Stimulated activated effector memory CD8-positive, alpha-beta T cell treated with anti-CD3 and anti-CD28 coated beads, Interleukin-12 subunit alpha, Interleukin-12 subunit beta, amount 100 ng/mL, for 72 hours (primary cell): Measurements from ENCODE around the gene ORC2.
"Not testable (repeated sequence)": the region's sequence is repeated elsewhere in the genome, so short reads cannot be mapped to it uniquely, and the experiment has no call there.

ENCODE experiments used
- ATAC-seq: fragments of 150-1000 bp; cut with Tn5 transposase; 2 replicates; pipeline ENCODE4 v1.10.0; 2021
- DNase-seq, 2 donors: peaks; one replicate each; pipeline ENCODE4 v3.0.0; 2021 to 2022; ENCODE audit warnings: low spot score in 2 of 2
- H3K27ac Mint-ChIP-seq: one replicate; pipeline ENCODE4 v1.8.0; 2022; ENCODE audit warnings: mild to moderate bottlenecking, mixed read lengths
- H3K36me3 Mint-ChIP-seq: one replicate; pipeline ENCODE4 v1.8.0; 2022; ENCODE audit warnings: mild to moderate bottlenecking, mixed read lengths
- H3K4me1 Mint-ChIP-seq: one replicate; pipeline ENCODE4 v1.8.0; 2022; ENCODE audit warnings: mixed read lengths
- H3K4me3 Mint-ChIP-seq: one replicate; pipeline ENCODE4 v1.8.0; 2022; ENCODE audit warnings: mild to moderate bottlenecking, mixed read lengths
- H3K9me3 Mint-ChIP-seq: one replicate; pipeline ENCODE4 v1.8.0; 2022; ENCODE audit warnings: mixed read lengths

The ORC2 gene

GRCh38 chr2:200899482-200899881, 64.0 kb downstream of the ORC2 start:
- DNase-seq: no peak
- Mint-ChIP-seq H3K9me3 (no peaks in the 10 kb centered on the region), H3K36me3 (peaks cover 87% of the 10 kb centered on the region), H3K4me3 (no peak overlapping the region), H3K4me1 (peaks cover 22% of the 10 kb centered on the region), H3K27ac (peak overlapping the region; percentile 52)
- no peak for ATAC-seq

GRCh38 chr2:200888704-200889625, 74.5 kb downstream of the ORC2 start, which contains the start of the genes NIF3L1 and PPIL3:
Gene NIF3L1, plus strand, starts transcription at chr2:200889371. Its CDS starts 2,573 bp downstream, at chr2:200891944.
Gene PPIL3, minus strand, starts transcription at chr2:200889077. Its CDS starts 1,462 bp downstream, at chr2:200887615.
- ATAC-seq: peak; percentile 92
- peak; percentile 87 to 97 for DNase-seq
- Mint-ChIP-seq H3K36me3 (peaks cover 75% of the 10 kb centered on the region), H3K27ac (peak within 1 kb of the TSS; percentile 99), H3K4me1 (peaks cover 48% of the 10 kb centered on the region), H3K4me3 (peak within 1 kb of the TSS; percentile 94), H3K9me3 (no peaks in the 10 kb centered on the region)

- H3K4me1 Mint-ChIP-seq, H3K27ac Mint-ChIP-seq, H3K9me3 Mint-ChIP-seq, ATAC-seq, DNase-seq, H3K4me3 Mint-ChIP-seq: not testable (repeated sequence)
- H3K36me3 Mint-ChIP-seq: peaks cover 97% of the 10 kb centered on the region
Observed at GRCh38 chr2:200881715-200882249, 81.7 kb downstream of the ORC2 start.

GRCh38 chr2:200878289-200878880, 85.1 kb downstream of the ORC2 start:
- DNase-seq: no peak
- H3K4me3 Mint-ChIP-seq: no peak overlapping the region
- ATAC-seq: no peak
- peaks cover 97% of the 10 kb centered on the region for H3K36me3 Mint-ChIP-seq
- no peaks in the 10 kb centered on the region for H3K4me1 Mint-ChIP-seq
- H3K9me3 Mint-ChIP-seq: no peaks in the 10 kb centered on the region
- H3K27ac Mint-ChIP-seq: no peak overlapping the region

GRCh38 chr2:200877443-200877842, 86.0 kb downstream of the ORC2 start:
- no peak overlapping the region for H3K4me3 Mint-ChIP-seq
- no peaks in the 10 kb centered on the region for H3K9me3 Mint-ChIP-seq
- peaks cover 97% of the 10 kb centered on the region for H3K36me3 Mint-ChIP-seq
- no peak overlapping the region for H3K27ac Mint-ChIP-seq
- no peak for ATAC-seq
- no peaks in the 10 kb centered on the region for H3K4me1 Mint-ChIP-seq
- no peak for DNase-seq

GRCh38 chr2:200873560-200873959, 89.9 kb downstream of the ORC2 start:
- Mint-ChIP-seq H3K27ac (no peak overlapping the region), H3K4me3 (no peak overlapping the region), H3K9me3 (no peaks in the 10 kb centered on the region), H3K4me1 (peaks cover 4% of the 10 kb centered on the region), H3K36me3 (peaks cover 93% of the 10 kb centered on the region)
- no peak for ATAC-seq
- no peak for DNase-seq

GRCh38 chr2:200871151-200871550, 92.3 kb downstream of the ORC2 start:
- H3K36me3 Mint-ChIP-seq: peaks cover 73% of the 10 kb centered on the region
- H3K27ac Mint-ChIP-seq: no peak overlapping the region
- H3K4me3 Mint-ChIP-seq: no peak overlapping the region
- ATAC-seq (no peak), DNase-seq (no peak)
- no peaks in the 10 kb centered on the region for H3K9me3 Mint-ChIP-seq
- peaks cover 6% of the 10 kb centered on the region for H3K4me1 Mint-ChIP-seq

GRCh38 chr2:200869014-200869413, 94.4 kb downstream of the ORC2 start:
- DNase-seq (no peak), ATAC-seq (no peak)
- H3K27ac Mint-ChIP-seq: peak overlapping the region; percentile 69
- H3K4me3 Mint-ChIP-seq: no peak overlapping the region
- H3K4me1 Mint-ChIP-seq: peaks cover 6% of the 10 kb centered on the region
- H3K9me3 Mint-ChIP-seq: no peaks in the 10 kb centered on the region
- peaks cover 60% of the 10 kb centered on the region for H3K36me3 Mint-ChIP-seq

- ATAC-seq (peak; percentile 89), DNase-seq (peak; percentile 83 to 93)
- H3K36me3 Mint-ChIP-seq: peaks cover 65% of the 10 kb centered on the region
- H3K4me1 Mint-ChIP-seq: peaks cover 35% of the 10 kb centered on the region
- peak within 1 kb of the TSS; percentile 98 for H3K27ac Mint-ChIP-seq
- peak within 1 kb of the TSS; percentile 86 for H3K4me3 Mint-ChIP-seq
- no peaks in the 10 kb centered on the region for H3K9me3 Mint-ChIP-seq
Observed at GRCh38 chr2:200864176-200865034, 99.1 kb downstream of the ORC2 start, which contains the start of gene CLK1. Gene CLK1, minus strand, starts transcription at chr2:200864658. Its CDS starts 2,796 bp downstream, at chr2:200861862.

GRCh38 chr2:200863782-200864175, 99.7 kb downstream of the ORC2 start:
- Mint-ChIP-seq H3K4me1 (peaks cover 39% of the 10 kb centered on the region), H3K4me3 (peak overlapping the region; percentile 86), H3K27ac (peak overlapping the region; percentile 98), H3K9me3 (no peaks in the 10 kb centered on the region), H3K36me3 (peaks cover 65% of the 10 kb centered on the region)
- peak; percentile 0 for ATAC-seq
- no peak for DNase-seq

GRCh38 chr2:200862532-200863000, 100.9 kb downstream of the ORC2 start:
- Mint-ChIP-seq H3K36me3 (peaks cover 73% of the 10 kb centered on the region), H3K9me3 (no peaks in the 10 kb centered on the region), H3K27ac (peak overlapping the region; percentile 98), H3K4me1 (peaks cover 46% of the 10 kb centered on the region), H3K4me3 (peak overlapping the region; percentile 86)
- DNase-seq (peak; percentile 39 to 75), ATAC-seq (peak; percentile 80)

- ATAC-seq (no peak), DNase-seq (no peak)
- Mint-ChIP-seq H3K4me3 (peak overlapping the region; percentile 86), H3K4me1 (peaks cover 55% of the 10 kb centered on the region), H3K36me3 (peaks cover 82% of the 10 kb centered on the region), H3K27ac (peak overlapping the region; percentile 98), H3K9me3 (no peaks in the 10 kb centered on the region)
Observed at GRCh38 chr2:200861617-200862155, 101.8 kb downstream of the ORC2 start.

- H3K36me3 Mint-ChIP-seq: peaks cover 96% of the 10 kb centered on the region
- H3K27ac Mint-ChIP-seq: peak overlapping the region; percentile 98
- H3K4me1 Mint-ChIP-seq: peaks cover 59% of the 10 kb centered on the region
- no peak for DNase-seq
- no peak for ATAC-seq
- H3K9me3 Mint-ChIP-seq: no peaks in the 10 kb centered on the region
- H3K4me3 Mint-ChIP-seq: peak overlapping the region; percentile 86
Observed at GRCh38 chr2:200860092-200860795, 103.2 kb downstream of the ORC2 start.
